Naive thymus-derived CD4-positive, alpha-beta T cell (primary cell): ENCODE results near the gene PLOD1. TPM values are rescaled to one million over a fixed set of nuclear protein-coding genes. Genes with fewer than 3 reads are reported as not detected.

Source experiments
- ATAC-seq: fragments of 150-1000 bp; cut with Tn5 transposase; 2 replicates; pipeline ENCODE4 v1.10.0; 2021; ENCODE audit warnings: mild to moderate bottlenecking, moderate library complexity
- CTCF ChIA-PET: fragments of 350-600 bp; sonication (Branson Sonifier 250); formaldehyde crosslinking; loops from one replicate; lab custom pipeline; 2021; ENCODE audit warnings: antibody characterized with exemption; lab: Charles Lee
- POLR2A ChIA-PET: fragments of 350-600 bp; sonication (Branson Sonifier 250); formaldehyde crosslinking; loops from one replicate; lab custom pipeline; 2021; ENCODE audit warnings: antibody characterized with exemption, inconsistent platforms; lab: Charles Lee
- DNase-seq, 9 donors: peaks; one replicate each; pipeline versions ENCODE4 v3.0.0 to v3.0.0-alpha.2; 2020 to 2022; ENCODE audit warnings: mixed read lengths in 1 of 9
- H3K27ac ChIP-seq: one replicate; pipeline ENCODE4 v1.7.0; 2013; ENCODE audit warnings: mild to moderate bottlenecking, low read depth, low read length, moderate library complexity
- H3K27me3 ChIP-seq, 2 donors: one replicate each; pipeline ENCODE4 v1.7.0; 2013; ENCODE audit warnings: low read length in 2 of 2, mild to moderate bottlenecking in 2 of 2, moderate library complexity in 2 of 2; ENCODE audit not compliant: control insufficient read depth in 2 of 2, insufficient read depth in 2 of 2
- H3K36me3 ChIP-seq, 3 experiments: 1 replicate in 2 of 3; 2 replicates in 1 of 3; pipeline ENCODE4 v1.7.0; 2013; ENCODE audit warnings: low read length in 3 of 3, mild to moderate bottlenecking in 3 of 3, moderate library complexity in 1 of 3; ENCODE audit not compliant: insufficient read depth in 3 of 3, control insufficient read depth in 2 of 3
- H3K4me1 ChIP-seq, 2 donors: one replicate each; pipeline ENCODE4 v1.7.0; 2013; ENCODE audit warnings: low read length in 2 of 2, mild to moderate bottlenecking in 2 of 2, moderate library complexity in 1 of 2; ENCODE audit not compliant: control insufficient read depth in 2 of 2, insufficient read depth in 2 of 2
- H3K4me3 ChIP-seq: 2 replicates; pipeline ENCODE4 v1.7.0; 2013; ENCODE audit warnings: mild to moderate bottlenecking, low read length
- H3K9me3 ChIP-seq, 3 experiments: 1 replicate in 2 of 3; 2 replicates in 1 of 3; pipeline ENCODE4 v1.7.0; 2013; ENCODE audit warnings: low read length in 3 of 3; ENCODE audit not compliant: control insufficient read depth in 2 of 3
- H3K27ac Mint-ChIP-seq, 9 donors: one replicate each; pipeline ENCODE4 v1.8.0; 2020 to 2022; ENCODE audit warnings: mixed read lengths in 9 of 9, mild to moderate bottlenecking in 8 of 9, moderate library complexity in 5 of 9, inconsistent platforms in 2 of 9
- H3K27me3 Mint-ChIP-seq, 5 donors: one replicate each; pipeline ENCODE4 v1.8.0; 2021 to 2022; ENCODE audit warnings: mixed read lengths in 5 of 5, mild to moderate bottlenecking in 1 of 5
- H3K36me3 Mint-ChIP-seq, 5 donors: one replicate each; pipeline ENCODE4 v1.8.0; 2020 to 2022; ENCODE audit warnings: mixed read lengths in 5 of 5, mild to moderate bottlenecking in 3 of 5, inconsistent platforms in 1 of 5
- H3K4me1 Mint-ChIP-seq, 7 donors: one replicate each; pipeline ENCODE4 v1.8.0; 2020 to 2022; ENCODE audit warnings: mixed read lengths in 7 of 7, mild to moderate bottlenecking in 3 of 7, inconsistent platforms in 1 of 7
- H3K4me3 Mint-ChIP-seq, 10 donors: one replicate each; pipeline ENCODE4 v1.8.0; 2020 to 2022; ENCODE audit warnings: mild to moderate bottlenecking in 10 of 10, mixed read lengths in 10 of 10, moderate library complexity in 6 of 10, inconsistent platforms in 2 of 10
- H3K9me3 Mint-ChIP-seq, 11 donors: one replicate each; pipeline ENCODE4 v1.8.0; 2020 to 2022; ENCODE audit warnings: mixed read lengths in 11 of 11, mild to moderate bottlenecking in 4 of 11, inconsistent platforms in 1 of 11, moderate library complexity in 1 of 11
- intact Hi-C, 2 donors: fragments of 100-400 bp; cut with micrococcal nuclease; formaldehyde crosslinking; loops; one replicate each; pipeline ENCODE4 v1.15.1; 2023
- polyA plus RNA-seq, 2 donors: library from polyadenylated mRNA; unstranded; fragments of 300-500 nt; fragmentation: Illumina TruSeq; gene quantifications; one replicate each; pipeline ENCODE4 v1.2.3, GENCODE V29; 2021
- total RNA-seq, 6 experiments: library from RNA in 5 of 6; stranded (reverse) in 5 of 6; gene quantifications; 1 replicate in 5 of 6; 2 replicates in 1 of 6; pipeline ENCODE4 v1.2.3 and lab custom pipeline; 2021 to 2026

The PLOD1 gene
- total and polyA plus RNA-seq, 7 experiments from 2014 or later = 1.8 to 24.2 (median 4.2) TPM

GRCh38 chr1:11978301-11978700 lies 43.8 kb downstream of the PLOD1 start:
- no peak overlapping the region for H3K4me3 ChIP-seq
- H3K27me3 Mint-ChIP-seq = no peaks in the 10 kb centered on the region
- intact Hi-C loops = no loop called here
- H3K4me1 Mint-ChIP-seq = peaks cover 21 to 35% (median 28%) of the 10 kb centered on the region in 7 donors
- CTCF ChIA-PET = no interaction called here
- no peak overlapping the region for H3K27ac Mint-ChIP-seq
- no peaks in the 10 kb centered on the region for H3K9me3 ChIP-seq
- H3K36me3 Mint-ChIP-seq = peaks cover 0 to 10% (median 4%) of the 10 kb centered on the region in 5 donors
- peaks cover 0 to 21% (median 0%) of the 10 kb centered on the region in 3 experiments for H3K36me3 ChIP-seq
- no peaks in the 10 kb centered on the region for H3K27me3 ChIP-seq
- H3K27ac ChIP-seq = no peak overlapping the region
- peaks cover 9 to 22% of the 10 kb centered on the region in 2 donors for H3K4me1 ChIP-seq
- POLR2A ChIA-PET = interaction anchor here (0.7 to 4.9 kb wide), 2 partner anchors 8 to 70 kb away, joined by 4 to 83 read pairs; no protein-coding TSS in a partner anchor
- ATAC-seq = no peak
- no peak for DNase-seq
- H3K9me3 Mint-ChIP-seq = no peaks in the 10 kb centered on the region
- peak overlapping the region in 1 of 10 donors; percentile 57 for H3K4me3 Mint-ChIP-seq

- peak overlapping the region; percentile 98 for H3K27ac ChIP-seq
- peak overlapping the region; percentile 85 to 98 (median 93) for H3K27ac Mint-ChIP-seq
- peaks cover 25 to 41% (median 36%) of the 10 kb centered on the region in 7 donors for H3K4me1 Mint-ChIP-seq
- H3K4me3 Mint-ChIP-seq = peak overlapping the region; percentile 80 to 99 (median 90)
- H3K4me3 ChIP-seq = peak overlapping the region; percentile 88
- no peaks in the 10 kb centered on the region for H3K9me3 ChIP-seq
- intact Hi-C loops = no loop called here
- POLR2A ChIA-PET = interaction anchor here (0.8 to 4.9 kb wide), 8 partner anchors 40 to 231 kb away, joined by 3 to 83 read pairs (median 4); partner anchors contain the start of genes CLCN6, MIIP and MTHFR
- no peaks in the 10 kb centered on the region for H3K9me3 Mint-ChIP-seq
- peaks cover 9 to 22% of the 10 kb centered on the region in 2 donors for H3K4me1 ChIP-seq
- H3K27me3 Mint-ChIP-seq = no peaks in the 10 kb centered on the region
- CTCF ChIA-PET = no interaction called here
- peaks cover 0 to 12% (median 8%) of the 10 kb centered on the region in 5 donors for H3K36me3 Mint-ChIP-seq
- DNase-seq (no peak), ATAC-seq (no peak)
- H3K27me3 ChIP-seq = no peaks in the 10 kb centered on the region
- peaks cover 0 to 30% (median 0%) of the 10 kb centered on the region in 3 experiments for H3K36me3 ChIP-seq
These were observed 44.7 kb downstream of the PLOD1 start for GRCh38 chr1:11979028-11979850.

- H3K4me1 Mint-ChIP-seq = peaks cover 33 to 46% (median 41%) of the 10 kb centered on the region in 7 donors
- POLR2A ChIA-PET = interaction anchor here (0.5 to 4.9 kb wide), 12 partner anchors 9 to 1719 kb away, joined by 3 to 83 read pairs (median 4); partner anchors contain the start of genes CLCN6, MIIP and MTHFR
These were observed 45.5 kb downstream of the PLOD1 start, which contains the start of gene MFN2 for GRCh38 chr1:11979851-11980675. Gene MFN2 (plus strand): TSS chr1:11980444. CDS start chr1:11989169, 8,725 bp downstream.

GRCh38 chr1:11980676-11980972 lies 46.1 kb downstream of the PLOD1 start:
- peak overlapping the region; percentile 86 to 99 (median 92) for H3K4me3 Mint-ChIP-seq
- no peak for DNase-seq
- Histone ChIP-seq H3K9me3 (no peaks in the 10 kb centered on the region), H3K4me1 (peaks cover 9 to 22% of the 10 kb centered on the region in 2 donors), H3K4me3 (peak overlapping the region; percentile 88), H3K36me3 (peaks cover 0 to 44% (median 0%) of the 10 kb centered on the region in 3 experiments), H3K27me3 (no peaks in the 10 kb centered on the region), H3K27ac (peak overlapping the region; percentile 98)
- peaks cover 1 to 20% (median 8%) of the 10 kb centered on the region in 5 donors for H3K36me3 Mint-ChIP-seq
- intact Hi-C loops = loop anchor here (1.0 to 2.0 kb wide), 8 partner anchors 39 to 177 kb away; partner anchors contain the start of genes KIAA2013 (in 2 of the 2), MIIP (in 2 of the 2), PLOD1 (in 2 of the 2) and CLCN6 (in 1 of the 2)
- H3K4me1 Mint-ChIP-seq = peaks cover 36 to 49% (median 43%) of the 10 kb centered on the region in 7 donors
- H3K9me3 Mint-ChIP-seq = no peaks in the 10 kb centered on the region
- POLR2A ChIA-PET = interaction anchor here (0.5 to 4.9 kb wide), 6 partner anchors 8 to 1719 kb away, joined by 3 to 83 read pairs (median 4); partner anchors contain the start of gene MIIP
- H3K27me3 Mint-ChIP-seq = no peaks in the 10 kb centered on the region
- H3K27ac Mint-ChIP-seq = peak overlapping the region; percentile 85 to 98 (median 94)
- CTCF ChIA-PET = interaction anchor here (0.5 kb wide), 1 partner anchor 49 kb away, joined by 6 read pairs; no protein-coding TSS in a partner anchor
- ATAC-seq = no peak

More at GRCh38 chr1:11979851-11980675, 45.5 kb downstream of the PLOD1 start, which contains the start of gene MFN2:
- H3K27ac Mint-ChIP-seq = peak within 1 kb of the TSS; percentile 85 to 98 (median 94)
- peak within 1 kb of the TSS; percentile 86 to 99 (median 92) for H3K4me3 Mint-ChIP-seq
- peaks cover 0 to 18% (median 8%) of the 10 kb centered on the region in 5 donors for H3K36me3 Mint-ChIP-seq
- no peaks in the 10 kb centered on the region for H3K9me3 Mint-ChIP-seq
- no peaks in the 10 kb centered on the region for H3K27me3 Mint-ChIP-seq
- DNase-seq = peak; percentile 89 to 97 (median 94)
- H3K27ac ChIP-seq = peak within 1 kb of the TSS; percentile 98
- no peaks in the 10 kb centered on the region for H3K9me3 ChIP-seq
- peak; percentile 94 for ATAC-seq
- CTCF ChIA-PET = interaction anchor here (0.5 kb wide), 2 partner anchors 12 to 49 kb away, joined by 3 to 6 read pairs; no protein-coding TSS in a partner anchor
- intact Hi-C loops = loop anchor here (1.0 to 2.0 kb wide), 8 partner anchors 39 to 177 kb away; partner anchors contain the start of genes KIAA2013 (in 2 of the 2), MIIP (in 2 of the 2), PLOD1 (in 2 of the 2) and CLCN6 (in 1 of the 2)
- peaks cover 0 to 38% (median 0%) of the 10 kb centered on the region in 3 experiments for H3K36me3 ChIP-seq
- H3K27me3 ChIP-seq = no peaks in the 10 kb centered on the region
- peak within 1 kb of the TSS; percentile 88 for H3K4me3 ChIP-seq
- H3K4me1 ChIP-seq = peaks cover 9 to 22% of the 10 kb centered on the region in 2 donors

- Histone ChIP-seq H3K4me3 (no peak overlapping the region), H3K27ac (no peak overlapping the region), H3K27me3 (no peaks in the 10 kb centered on the region), H3K9me3 (no peaks in the 10 kb centered on the region), H3K4me1 (peaks cover 9 to 22% of the 10 kb centered on the region in 2 donors), H3K36me3 (peaks cover 0 to 51% (median 0%) of the 10 kb centered on the region in 3 experiments)
- ChIA-PET POLR2A (interaction anchor here (0.7 to 4.9 kb wide), 6 partner anchors 7 to 1718 kb away, joined by 3 to 83 read pairs (median 4); partner anchors contain the start of gene MIIP), CTCF (no interaction called here)
- peak overlapping the region; percentile 85 to 98 (median 94) for H3K27ac Mint-ChIP-seq
- H3K4me3 Mint-ChIP-seq = peak overlapping the region; percentile 86 to 99 (median 92)
- no peak for DNase-seq
- ATAC-seq = no peak
- H3K27me3 Mint-ChIP-seq = no peaks in the 10 kb centered on the region
- peaks cover 38 to 56% (median 50%) of the 10 kb centered on the region in 7 donors for H3K4me1 Mint-ChIP-seq
- H3K9me3 Mint-ChIP-seq = no peaks in the 10 kb centered on the region
- H3K36me3 Mint-ChIP-seq = peaks cover 3 to 27% (median 8%) of the 10 kb centered on the region in 5 donors
- intact Hi-C loops = loop anchor here in 1 of 2 donors (2.0 kb wide), 1 partner anchor 47 kb away; the partner anchor contains the start of gene PLOD1
These were observed 47.0 kb downstream of the PLOD1 start for GRCh38 chr1:11981378-11982009.
